IPS DF 6.9 (cell line): ENCODE measurements around the gene TSPAN11.

Source experiments
- DNase-seq: peaks from one replicate; pipeline ENCODE4 v3.0.0-alpha.2; 2013; ENCODE audit warnings: low read depth, low spot score
- H3K27ac ChIP-seq: one replicate; pipeline ENCODE4 v1.5.1; 2013; ENCODE audit warnings: low read length, control low read depth
- H3K27me3 ChIP-seq: 2 replicates; pipeline ENCODE4 v1.6.1; 2013; ENCODE audit warnings: mild to moderate bottlenecking, low read length; ENCODE audit not compliant: control insufficient read depth, insufficient read depth
- H3K36me3 ChIP-seq: 2 replicates; pipeline ENCODE4 v1.6.1; 2013; ENCODE audit warnings: low read length; ENCODE audit not compliant: control insufficient read depth, insufficient read depth
- H3K4me1 ChIP-seq: 2 replicates; pipeline ENCODE4 v1.6.1; 2013; ENCODE audit warnings: low read length; ENCODE audit not compliant: control insufficient read depth, insufficient read depth
- H3K4me3 ChIP-seq: 2 replicates; pipeline ENCODE4 v1.5.1; 2013; ENCODE audit warnings: mild to moderate bottlenecking, low read length
- H3K9me3 ChIP-seq: 2 replicates; pipeline ENCODE4 v1.6.1; 2013; ENCODE audit warnings: low read length, inconsistent platforms; ENCODE audit not compliant: control insufficient read depth, insufficient read depth
- WGBS: extraction: QIAGEN DNeasy Blood & Tissue Kit; methylation state at CpG from one replicate; pipeline ENCODE4 v1.1.7; 2013; ENCODE audit warnings: mixed read lengths, missing lambda C conversion rate; ENCODE audit not compliant: insufficient read length, insufficient coverage; 5-methylcytosine and 5-hydroxymethylcytosine counted together

Gene TSPAN11

GRCh38 chr12:30955214-30955613 lies 28.7 kb downstream of the TSPAN11 start:
- H3K4me3 ChIP-seq, result no peak overlapping the region
- no CpG with 5 or more reads among the region's 1 CpG for WGBS

GRCh38 chr12:30959110-30959710 lies 32.7 kb downstream of the TSPAN11 start:
- no peaks in the 10 kb centered on the region for H3K4me1 ChIP-seq
- DNase-seq, result no peak
- H3K36me3 ChIP-seq, result no peaks in the 10 kb centered on the region
- WGBS, result no CpG with 5 or more reads among the region's 16 CpGs
- no peak overlapping the region for H3K27ac ChIP-seq
- H3K4me3 ChIP-seq, result no peak overlapping the region
- H3K27me3 ChIP-seq, result no peaks in the 10 kb centered on the region
- H3K9me3 ChIP-seq, result no peaks in the 10 kb centered on the region

More at GRCh38 chr12:30955214-30955613, 28.7 kb downstream of the TSPAN11 start:
- H3K36me3 ChIP-seq, result no peaks in the 10 kb centered on the region
- no peak overlapping the region for H3K27ac ChIP-seq
- DNase-seq, result no peak
- no peaks in the 10 kb centered on the region for H3K9me3 ChIP-seq
- H3K27me3 ChIP-seq, result 0 out of 2 replicates have a peak, but pooled peaks cover 2% of the 10 kb centered on the region
- H3K4me1 ChIP-seq, result no peaks in the 10 kb centered on the region

GRCh38 chr12:30959778-30960177 lies 33.2 kb downstream of the TSPAN11 start:
- no peaks in the 10 kb centered on the region for H3K4me1 ChIP-seq
- H3K27me3 ChIP-seq, result no peaks in the 10 kb centered on the region
- no peak overlapping the region for H3K4me3 ChIP-seq
- DNase-seq, result no peak
- H3K27ac ChIP-seq, result no peak overlapping the region
- WGBS, result no CpG with 5 or more reads among the region's 10 CpGs
- no peaks in the 10 kb centered on the region for H3K36me3 ChIP-seq
- no peaks in the 10 kb centered on the region for H3K9me3 ChIP-seq

- no CpG with 5 or more reads among the region's 3 CpGs for WGBS
- H3K4me3 ChIP-seq, result no peak overlapping the region
These were observed 34.5 kb downstream of the TSPAN11 start for GRCh38 chr12:30961030-30961429.

GRCh38 chr12:30962047-30962446 lies 35.5 kb downstream of the TSPAN11 start:
- Histone ChIP-seq H3K36me3 (no peaks in the 10 kb centered on the region), H3K4me1 (no peaks in the 10 kb centered on the region), H3K9me3 (no peaks in the 10 kb centered on the region), H3K27ac (no peak overlapping the region), H3K4me3 (no peak overlapping the region), H3K27me3 (no peaks in the 10 kb centered on the region)
- WGBS, result no CpG with 5 or more reads among the region's 2 CpGs
- DNase-seq, result no peak

More at GRCh38 chr12:30961030-30961429, 34.5 kb downstream of the TSPAN11 start:
- Histone ChIP-seq H3K36me3 (no peaks in the 10 kb centered on the region), H3K4me1 (no peaks in the 10 kb centered on the region), H3K9me3 (no peaks in the 10 kb centered on the region), H3K27me3 (no peaks in the 10 kb centered on the region), H3K27ac (no peak overlapping the region)
- no peak for DNase-seq

GRCh38 chr12:30963709-30964564 lies 37.4 kb downstream of the TSPAN11 start:
- Histone ChIP-seq H3K27ac (no peak overlapping the region), H3K4me1 (no peaks in the 10 kb centered on the region), H3K27me3 (no peaks in the 10 kb centered on the region), H3K4me3 (no peak overlapping the region), H3K36me3 (no peaks in the 10 kb centered on the region), H3K9me3 (no peaks in the 10 kb centered on the region)
- 100% methylated on average over 1 of the region's 21 CpGs for WGBS
- DNase-seq, result no peak

GRCh38 chr12:30964896-30965612 lies 38.5 kb downstream of the TSPAN11 start:
- H3K4me3 ChIP-seq, result no peak overlapping the region
- H3K27ac ChIP-seq, result no peak overlapping the region
- no peaks in the 10 kb centered on the region for H3K27me3 ChIP-seq
- no peaks in the 10 kb centered on the region for H3K4me1 ChIP-seq
- no peaks in the 10 kb centered on the region for H3K36me3 ChIP-seq
- no CpG with 5 or more reads among the region's 14 CpGs for WGBS
- no peaks in the 10 kb centered on the region for H3K9me3 ChIP-seq
- no peak for DNase-seq

GRCh38 chr12:30965613-30965985 lies 39.1 kb downstream of the TSPAN11 start:
- H3K27me3 ChIP-seq, result no peaks in the 10 kb centered on the region
- H3K36me3 ChIP-seq, result no peaks in the 10 kb centered on the region
- H3K4me1 ChIP-seq, result no peaks in the 10 kb centered on the region
- H3K27ac ChIP-seq, result no peak overlapping the region
- H3K4me3 ChIP-seq, result no peak overlapping the region
- WGBS, result no CpG with 5 or more reads among the region's 11 CpGs
- H3K9me3 ChIP-seq, result no peaks in the 10 kb centered on the region
- no peak for DNase-seq

- no peak for DNase-seq
- Histone ChIP-seq H3K4me3 (no peak overlapping the region), H3K27ac (no peak overlapping the region), H3K36me3 (no peaks in the 10 kb centered on the region), H3K4me1 (no peaks in the 10 kb centered on the region), H3K27me3 (no peaks in the 10 kb centered on the region), H3K9me3 (no peaks in the 10 kb centered on the region)
- WGBS, result no CpG with 5 or more reads among the region's 3 CpGs
These were observed 40.5 kb downstream of the TSPAN11 start for GRCh38 chr12:30967026-30967425.

GRCh38 chr12:30968211-30968610 lies 41.7 kb downstream of the TSPAN11 start:
- H3K4me1 ChIP-seq, result no peaks in the 10 kb centered on the region
- no peak overlapping the region for H3K27ac ChIP-seq
- H3K27me3 ChIP-seq, result no peaks in the 10 kb centered on the region
- no CpG with 5 or more reads among the region's 5 CpGs for WGBS
- no peaks in the 10 kb centered on the region for H3K9me3 ChIP-seq
- no peak overlapping the region for H3K4me3 ChIP-seq
- DNase-seq, result no peak
- H3K36me3 ChIP-seq, result no peaks in the 10 kb centered on the region
